CD4-positive, alpha-beta memory T cell (primary cell): Measurements from ENCODE around the gene MYO1D. TPM values are rescaled to one million over a fixed set of nuclear protein-coding genes. Genes with fewer than 3 reads are reported as not detected.
"Not testable (repeated sequence)": the region's sequence is repeated elsewhere in the genome, so short reads cannot be mapped to it uniquely, and the experiment has no call there.

ENCODE experiments used
- CTCF ChIA-PET: fragments of 350-600 bp; sonication (Branson Sonifier 250); formaldehyde crosslinking; loops from one replicate; lab custom pipeline; 2021; ENCODE audit warnings: inconsistent platforms; ENCODE audit not compliant: partially characterized antibody; lab: Charles Lee
- POLR2A ChIA-PET: fragments of 350-600 bp; sonication (Branson Sonifier 250); formaldehyde crosslinking; loops from one replicate; lab custom pipeline; 2021; ENCODE audit not compliant: partially characterized antibody; lab: Charles Lee
- DNase-seq, 5 donors: peaks; one replicate each; pipeline versions ENCODE4 v3.0.0 to v3.0.0-alpha.2; 2020 to 2022; ENCODE audit warnings: mixed read lengths in 1 of 5
- H3K27ac ChIP-seq: one replicate; pipeline ENCODE4 v1.7.0; 2013; ENCODE audit warnings: low read depth, low read length
- H3K27me3 ChIP-seq: 2 replicates; pipeline ENCODE4 v1.7.0; 2013; ENCODE audit warnings: mild to moderate bottlenecking, low read length, moderate library complexity; ENCODE audit not compliant: insufficient read depth
- H3K36me3 ChIP-seq: 2 replicates; pipeline ENCODE4 v1.7.0; 2013; ENCODE audit warnings: mild to moderate bottlenecking, low read length, moderate library complexity; ENCODE audit not compliant: insufficient read depth
- H3K4me1 ChIP-seq: 2 replicates; pipeline ENCODE4 v1.7.0; 2013; ENCODE audit warnings: mild to moderate bottlenecking, low read length, moderate library complexity; ENCODE audit not compliant: insufficient read depth
- H3K4me3 ChIP-seq, 2 donors: one replicate each; pipeline ENCODE4 v1.7.0; 2013; ENCODE audit warnings: low read length in 2 of 2, mild to moderate bottlenecking in 1 of 2
- H3K9me3 ChIP-seq, 2 donors: one replicate each; pipeline ENCODE4 v1.7.0; 2013; ENCODE audit warnings: low read length in 2 of 2, control low read depth in 1 of 2; ENCODE audit not compliant: control insufficient read depth in 1 of 2
- H3K27ac Mint-ChIP-seq, 7 donors: one replicate each; pipeline ENCODE4 v1.8.0; 2020 to 2021; ENCODE audit warnings: mixed read lengths in 7 of 7, mild to moderate bottlenecking in 6 of 7, inconsistent platforms in 3 of 7, moderate library complexity in 3 of 7
- H3K27me3 Mint-ChIP-seq, 2 donors: one replicate each; pipeline ENCODE4 v1.8.0; 2020 to 2021; ENCODE audit warnings: mixed read lengths in 2 of 2
- H3K36me3 Mint-ChIP-seq, 2 donors: one replicate each; pipeline ENCODE4 v1.8.0; 2020 to 2021; ENCODE audit warnings: mixed read lengths in 2 of 2, inconsistent platforms in 1 of 2, mild to moderate bottlenecking in 1 of 2
- H3K4me1 Mint-ChIP-seq, 4 donors: one replicate each; pipeline ENCODE4 v1.8.0; 2020 to 2021; ENCODE audit warnings: mixed read lengths in 4 of 4, mild to moderate bottlenecking in 1 of 4
- H3K4me3 Mint-ChIP-seq, 8 donors: one replicate each; pipeline ENCODE4 v1.8.0; 2020 to 2021; ENCODE audit warnings: mixed read lengths in 8 of 8, mild to moderate bottlenecking in 7 of 8, moderate library complexity in 6 of 8, inconsistent platforms in 3 of 8
- H3K9me3 Mint-ChIP-seq, 8 donors: one replicate each; pipeline ENCODE4 v1.8.0; 2020 to 2021; ENCODE audit warnings: mixed read lengths in 8 of 8, mild to moderate bottlenecking in 5 of 8, inconsistent platforms in 3 of 8, moderate library complexity in 1 of 8
- intact Hi-C: fragments of 100-400 bp; cut with micrococcal nuclease; formaldehyde crosslinking; loops from one replicate; pipeline ENCODE4 v1.15.1; 2023
- polyA plus RNA-seq, 2 donors: library from polyadenylated mRNA; unstranded; fragments of 300-500 nt; fragmentation: Illumina TruSeq; gene quantifications; one replicate each; pipeline ENCODE4 v1.2.3, GENCODE V29; 2021
- total RNA-seq, 2 experiments: library from RNA; stranded (reverse); gene quantifications; one replicate each; pipeline ENCODE4 v1.2.3, GENCODE V29; 2021

MYO1D gene
- total and polyA plus RNA-seq, 4 experiments from 2014 or later: 2.0 to 12.7 (median 10.5) TPM

GRCh38 chr17:32451879-32452278, 425.0 kb downstream of the MYO1D start:
- CTCF ChIA-PET: interaction anchor here (13.5 kb wide), 1 partner anchor 10 kb away, joined by 121 read pairs; no protein-coding TSS in a partner anchor
- H3K27ac Mint-ChIP-seq: no peak overlapping the region
- H3K4me3 Mint-ChIP-seq: no peak overlapping the region
- no peak for DNase-seq
- peaks cover 52 to 70% of the 10 kb centered on the region in 2 donors for H3K36me3 Mint-ChIP-seq
- intact Hi-C loops: no loop called here
- Histone ChIP-seq H3K27ac (no peak overlapping the region), H3K36me3 (peaks cover 61% of the 10 kb centered on the region), H3K27me3 (no peaks in the 10 kb centered on the region), H3K4me3 (no peak overlapping the region), H3K9me3 (no peaks in the 10 kb centered on the region), H3K4me1 (peaks cover 6% of the 10 kb centered on the region)
- no peaks in the 10 kb centered on the region for H3K27me3 Mint-ChIP-seq
- POLR2A ChIA-PET: no interaction called here
- H3K9me3 Mint-ChIP-seq: no peaks in the 10 kb centered on the region
- peaks cover 10 to 42% (median 25%) of the 10 kb centered on the region in 4 donors for H3K4me1 Mint-ChIP-seq

GRCh38 chr17:32450379-32450778, 426.5 kb downstream of the MYO1D start:
- H3K4me1 Mint-ChIP-seq: peaks cover 22 to 57% (median 37%) of the 10 kb centered on the region in 4 donors

GRCh38 chr17:32449963-32450362, 427.0 kb downstream of the MYO1D start:
- no peak overlapping the region for H3K4me3 ChIP-seq
- H3K9me3 ChIP-seq: no peaks in the 10 kb centered on the region
- intact Hi-C loops: no loop called here
- H3K36me3 Mint-ChIP-seq: peaks cover 48 to 72% of the 10 kb centered on the region in 2 donors
- no peaks in the 10 kb centered on the region for H3K9me3 Mint-ChIP-seq
- H3K27ac ChIP-seq: no peak overlapping the region
- H3K27me3 Mint-ChIP-seq: no peaks in the 10 kb centered on the region
- H3K4me1 ChIP-seq: peaks cover 24% of the 10 kb centered on the region
- H3K27ac Mint-ChIP-seq: no peak overlapping the region
- peaks cover 24 to 62% (median 39%) of the 10 kb centered on the region in 4 donors for H3K4me1 Mint-ChIP-seq
- H3K4me3 Mint-ChIP-seq: no peak overlapping the region
- DNase-seq: no peak
- CTCF ChIA-PET: interaction anchor here (13.5 kb wide), 1 partner anchor 12 kb away, joined by 121 read pairs; no protein-coding TSS in a partner anchor
- H3K27me3 ChIP-seq: no peaks in the 10 kb centered on the region
- POLR2A ChIA-PET: no interaction called here
- peaks cover 56% of the 10 kb centered on the region for H3K36me3 ChIP-seq

More at GRCh38 chr17:32450379-32450778, 426.5 kb downstream of the MYO1D start:
- H3K27ac ChIP-seq, H3K27me3 ChIP-seq, intact Hi-C loops, H3K9me3 Mint-ChIP-seq, DNase-seq, POLR2A ChIA-PET, H3K4me3 Mint-ChIP-seq, H3K4me3 ChIP-seq, H3K9me3 ChIP-seq, H3K27me3 Mint-ChIP-seq: not testable (repeated sequence)
- CTCF ChIA-PET: interaction anchor here (13.5 kb wide), 1 partner anchor 12 kb away, joined by 121 read pairs; no protein-coding TSS in a partner anchor
- H3K36me3 ChIP-seq: peaks cover 60% of the 10 kb centered on the region
- H3K4me1 ChIP-seq: peaks cover 21% of the 10 kb centered on the region
- Mint-ChIP-seq H3K36me3 (peaks cover 52 to 74% of the 10 kb centered on the region in 2 donors), H3K27ac (peak overlapping the region in 1 of 7 donors; percentile 75)

- H3K9me3 Mint-ChIP-seq: no peaks in the 10 kb centered on the region
- no peak overlapping the region for H3K27ac ChIP-seq
- H3K36me3 Mint-ChIP-seq: peaks cover 25 to 46% of the 10 kb centered on the region in 2 donors
- H3K4me1 Mint-ChIP-seq: peaks cover 21 to 51% (median 35%) of the 10 kb centered on the region in 4 donors
- H3K4me3 Mint-ChIP-seq: peak overlapping the region in 4 of 8 donors; percentile 27 to 96 (median 92)
- H3K27me3 Mint-ChIP-seq: no peaks in the 10 kb centered on the region
- H3K9me3 ChIP-seq: no peaks in the 10 kb centered on the region
- CTCF ChIA-PET: interaction anchor here (13.5 kb wide), 1 partner anchor 15 kb away, joined by 121 read pairs; no protein-coding TSS in a partner anchor
- peak overlapping the region in 2 of 7 donors; percentile 18 to 38 for H3K27ac Mint-ChIP-seq
- H3K4me3 ChIP-seq: no peak overlapping the region
- peaks cover 27% of the 10 kb centered on the region for H3K4me1 ChIP-seq
- intact Hi-C loops: no loop called here
- no peak for DNase-seq
- peaks cover 25% of the 10 kb centered on the region for H3K36me3 ChIP-seq
- POLR2A ChIA-PET: no interaction called here
- H3K27me3 ChIP-seq: no peaks in the 10 kb centered on the region
Observed at GRCh38 chr17:32446949-32447348, 430.0 kb downstream of the MYO1D start.

GRCh38 chr17:32445971-32446370, 431.0 kb downstream of the MYO1D start:
- Mint-ChIP-seq H3K4me1 (peaks cover 21 to 51% (median 32%) of the 10 kb centered on the region in 4 donors), H3K27me3 (no peaks in the 10 kb centered on the region), H3K36me3 (peaks cover 18 to 37% of the 10 kb centered on the region in 2 donors), H3K27ac (peak overlapping the region in 5 of 7 donors; percentile 33 to 96 (median 90)), H3K9me3 (no peaks in the 10 kb centered on the region), H3K4me3 (peak overlapping the region; percentile 85 to 96 (median 90))
- no peak for DNase-seq
- H3K36me3 ChIP-seq: peaks cover 16% of the 10 kb centered on the region
- H3K4me3 ChIP-seq: no peak overlapping the region
- H3K9me3 ChIP-seq: no peaks in the 10 kb centered on the region
- CTCF ChIA-PET: interaction anchor here (13.5 kb wide), 1 partner anchor 16 kb away, joined by 121 read pairs; no protein-coding TSS in a partner anchor
- POLR2A ChIA-PET: interaction anchor here (1.0 to 2.3 kb wide), 2 partner anchors 17 to 41 kb away, joined by 3 to 8 read pairs; partner anchors contain the start of gene CDK5R1
- H3K4me1 ChIP-seq: peaks cover 27% of the 10 kb centered on the region
- H3K27ac ChIP-seq: peak overlapping the region; percentile 79
- no peaks in the 10 kb centered on the region for H3K27me3 ChIP-seq
- intact Hi-C loops: loop anchor here (2.0 kb wide), 2 partner anchors 41 to 95 kb away; partner anchors contain the start of genes CDK5R1 and ZNF207

GRCh38 chr17:32445497-32445896, 431.4 kb downstream of the MYO1D start:
- H3K36me3 ChIP-seq: peaks cover 14% of the 10 kb centered on the region
- intact Hi-C loops: loop anchor here (2.0 kb wide), 2 partner anchors 41 to 95 kb away; partner anchors contain the start of genes CDK5R1 and ZNF207
- H3K27ac Mint-ChIP-seq: peak overlapping the region in 6 of 7 donors; percentile 33 to 96 (median 90)
- H3K27me3 ChIP-seq: no peaks in the 10 kb centered on the region
- H3K9me3 Mint-ChIP-seq: no peaks in the 10 kb centered on the region
- H3K4me1 ChIP-seq: peaks cover 27% of the 10 kb centered on the region
- peak overlapping the region; percentile 64 to 66 for H3K4me3 ChIP-seq
- H3K4me1 Mint-ChIP-seq: peaks cover 21 to 49% (median 32%) of the 10 kb centered on the region in 4 donors
- H3K9me3 ChIP-seq: no peaks in the 10 kb centered on the region
- CTCF ChIA-PET: interaction anchor here (1.5 to 13.5 kb wide), 5 partner anchors 8 to 313 kb away, joined by 3 to 121 read pairs (median 5); no protein-coding TSS in a partner anchor
- peak overlapping the region; percentile 79 for H3K27ac ChIP-seq
- H3K36me3 Mint-ChIP-seq: peaks cover 16 to 36% of the 10 kb centered on the region in 2 donors
- no peak for DNase-seq
- H3K4me3 Mint-ChIP-seq: peak overlapping the region; percentile 85 to 96 (median 90)
- no peaks in the 10 kb centered on the region for H3K27me3 Mint-ChIP-seq
- POLR2A ChIA-PET: interaction anchor here (1.0 to 2.3 kb wide), 7 partner anchors 9 to 545 kb away, joined by 3 to 8 read pairs (median 4); partner anchors contain the start of genes C17orf75 and CDK5R1

- CTCF ChIA-PET: interaction anchor here (1.5 to 13.5 kb wide), 9 partner anchors 9 to 431 kb away, joined by 3 to 121 read pairs (median 5); no protein-coding TSS in a partner anchor
- peak in 1 of 5 donors; percentile 63 for DNase-seq
- Mint-ChIP-seq H3K36me3 (peaks cover 13 to 36% of the 10 kb centered on the region in 2 donors), H3K27ac (peak overlapping the region; percentile 33 to 96 (median 90)), H3K9me3 (no peaks in the 10 kb centered on the region), H3K27me3 (no peaks in the 10 kb centered on the region), H3K4me1 (peaks cover 21 to 48% (median 31%) of the 10 kb centered on the region in 4 donors), H3K4me3 (peak overlapping the region; percentile 85 to 96 (median 90))
- H3K27me3 ChIP-seq: no peaks in the 10 kb centered on the region
- intact Hi-C loops: loop anchor here (2.0 kb wide), 2 partner anchors 42 to 94 kb away; partner anchors contain the start of genes CDK5R1 and ZNF207
- peak overlapping the region; percentile 79 for H3K27ac ChIP-seq
- H3K4me3 ChIP-seq: peak overlapping the region; percentile 64 to 66
- peaks cover 14% of the 10 kb centered on the region for H3K36me3 ChIP-seq
- POLR2A ChIA-PET: interaction anchor here (0.9 to 2.3 kb wide), 15 partner anchors 9 to 544 kb away, joined by 3 to 10 read pairs (median 4); partner anchors contain the start of genes C17orf75, CDK5R1 and ZNF207
- H3K4me1 ChIP-seq: peaks cover 27% of the 10 kb centered on the region
- H3K9me3 ChIP-seq: no peaks in the 10 kb centered on the region
Observed at GRCh38 chr17:32445074-32445415, 431.9 kb downstream of the MYO1D start.
